Breast epithelium (tissue), 4 donors: ENCODE results near the gene CNP. TPM values are rescaled to one million over a fixed set of nuclear protein-coding genes. Genes with fewer than 3 reads are reported as not detected.

Experiments used
- DNase-seq, 2 donors: peaks; one replicate each; pipeline ENCODE4 v3.0.0-alpha.2; 2019; ENCODE audit warnings: low spot score in 2 of 2
- H3K27ac ChIP-seq, 2 donors: fragments of 200-600 bp; sonication (generic) in 1 of 2; one replicate each; pipeline ENCODE4 v1.5.1; 2016 to 2019; ENCODE audit warnings: mild to moderate bottlenecking in 1 of 2
- H3K27me3 ChIP-seq, 2 donors: fragments of 200-600 bp; sonication (generic) in 1 of 2; one replicate each; pipeline versions ENCODE4 v1.5.1 to v1.6.0; 2017 to 2019; ENCODE audit warnings: control low read depth in 1 of 2, mild to moderate bottlenecking in 1 of 2
- H3K36me3 ChIP-seq: fragments of 200-600 bp; one replicate; pipeline ENCODE4 v1.5.1; 2019
- H3K4me1 ChIP-seq, 2 donors: fragments of 200-600 bp; sonication (generic); one replicate each; pipeline ENCODE4 v1.5.1; 2016 to 2019; ENCODE audit warnings: control low read depth in 1 of 2
- H3K4me3 ChIP-seq, 3 donors: fragments of 200-600 bp; sonication (generic); 1 replicate in 2 of 3; 2 replicates in 1 of 3; pipeline ENCODE4 v1.5.1; 2016 to 2019; ENCODE audit warnings: mild to moderate bottlenecking in 3 of 3, moderate library complexity in 2 of 3
- H3K9me3 ChIP-seq, 2 donors: fragments of 200-600 bp; sonication (generic) in 1 of 2; one replicate each; pipeline ENCODE4 v1.5.1; 2016 to 2019; ENCODE audit warnings: control low read depth in 1 of 2
- CTCF ChIP-seq, 3 donors: fragments of 450-650 bp; IDR thresholded peaks; one replicate each; pipeline ENCODE4 v1.5.1; 2016 to 2017; ENCODE audit warnings: antibody characterized with exemption in 3 of 3, mild to moderate bottlenecking in 3 of 3, moderate library complexity in 3 of 3
- POLR2A ChIP-seq: fragments of 450-650 bp; IDR thresholded peaks from one replicate; pipeline ENCODE4 v1.6.1; 2016; ENCODE audit warnings: antibody characterized with exemption, mild to moderate bottlenecking, moderate library complexity
- POLR2AphosphoS5 ChIP-seq, 3 donors: sonication (generic); formaldehyde crosslinking; IDR thresholded peaks; one replicate each; pipeline ENCODE4 v1.6.1; 2017; ENCODE audit warnings: antibody characterized with exemption in 3 of 3
- intact Hi-C: fragments of 100-400 bp; cut with DNase I; formaldehyde crosslinking; loops from one replicate; pipeline ENCODE4 v1.15.1; 2023; ENCODE audit warnings: low total_unique reads
- total RNA-seq, 3 donors: library from RNA; depleted of rRNA; stranded (reverse); fragments of >200 nt; gene quantifications; one replicate each; pipeline ENCODE4 v1.1.0, GENCODE V29; 2016

The CNP gene
- total RNA-seq, 3 donors from 2014 or later = 51.8 to 55.5 (median 53.7) TPM

- Histone ChIP-seq H3K4me1 (no peaks in the 10 kb centered on the region), H3K4me3 (no peak overlapping the region), H3K27ac (no peak overlapping the region), H3K9me3 (no peaks in the 10 kb centered on the region), H3K36me3 (no peaks in the 10 kb centered on the region), H3K27me3 (no peaks in the 10 kb centered on the region)
- DNase-seq = no peak
- TF ChIP-seq CTCF (IDR thresholded peaks at IDR 0.05) (no peak), POLR2AphosphoS5 (IDR thresholded peaks at IDR 0.05) (no peak), POLR2A (no peak)
- intact Hi-C loops = no loop called here
These were observed 26.9 kb upstream of the CNP start for GRCh38 chr17:41939693-41940090.

DNA sequence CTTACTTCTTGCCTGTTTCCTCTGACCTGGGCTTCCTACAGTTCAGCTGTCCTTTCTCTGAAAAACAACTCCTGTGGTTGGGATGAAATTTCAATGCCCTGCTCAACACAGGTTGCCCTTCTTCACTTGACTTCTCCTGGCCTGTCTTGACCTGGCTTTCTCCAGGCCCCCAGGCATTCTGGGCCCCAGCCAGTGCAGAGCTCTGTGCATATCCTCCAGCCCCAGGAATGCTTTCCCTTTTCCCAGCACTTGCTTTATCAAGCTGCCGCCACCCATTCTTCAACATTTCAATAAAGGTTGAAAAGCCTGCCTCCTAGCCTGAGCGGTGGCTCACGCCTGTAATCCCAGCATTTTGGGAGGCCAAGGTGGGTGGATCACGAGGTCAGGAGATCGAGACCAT is 25.4 kb upstream of the CNP start:
- Histone ChIP-seq H3K27me3 (no peaks in the 10 kb centered on the region), H3K27ac (no peak overlapping the region), H3K4me1 (no peaks in the 10 kb centered on the region), H3K9me3 (no peaks in the 10 kb centered on the region), H3K4me3 (no peak overlapping the region), H3K36me3 (no peaks in the 10 kb centered on the region)
- no peak for DNase-seq
- intact Hi-C loops = no loop called here
- no peak for TF ChIP-seq POLR2AphosphoS5 (IDR thresholded peaks at IDR 0.05)

- Histone ChIP-seq H3K27me3 (no peaks in the 10 kb centered on the region), H3K4me3 (no peak overlapping the region), H3K27ac (no peak overlapping the region), H3K9me3 (no peaks in the 10 kb centered on the region), H3K36me3 (no peaks in the 10 kb centered on the region), H3K4me1 (no peaks in the 10 kb centered on the region)
- intact Hi-C loops = no loop called here
- no peak for TF ChIP-seq POLR2A
- TF ChIP-seq POLR2AphosphoS5 (IDR thresholded peaks at IDR 0.05) = no peak
- TF ChIP-seq CTCF (IDR thresholded peaks at IDR 0.05) = no peak
- DNase-seq = no peak
These were observed 23.8 kb upstream of the CNP start for GRCh38 chr17:41942626-41943373.

- DNase-seq = no peak
- intact Hi-C loops = no loop called here
- H3K4me1 ChIP-seq = no peaks in the 10 kb centered on the region
- H3K27ac ChIP-seq = no peak overlapping the region
- H3K9me3 ChIP-seq = no peaks in the 10 kb centered on the region
- no peaks in the 10 kb centered on the region for H3K27me3 ChIP-seq
- TF ChIP-seq POLR2A = no peak
- no peaks in the 10 kb centered on the region for H3K36me3 ChIP-seq
- H3K4me3 ChIP-seq = no peak overlapping the region
These were observed 23.1 kb upstream of the CNP start for GRCh38 chr17:41943492-41943891.

GRCh38 chr17:41944943-41945342 is 21.7 kb upstream of the CNP start:
- no peaks in the 10 kb centered on the region for H3K27me3 ChIP-seq
- H3K27ac ChIP-seq = no peak overlapping the region
- no peaks in the 10 kb centered on the region for H3K36me3 ChIP-seq
- no peak for DNase-seq
- intact Hi-C loops = no loop called here
- no peak overlapping the region for H3K4me3 ChIP-seq
- H3K9me3 ChIP-seq = no peaks in the 10 kb centered on the region
- H3K4me1 ChIP-seq = no peaks in the 10 kb centered on the region
- TF ChIP-seq POLR2A (no peak), POLR2AphosphoS5 (IDR thresholded peaks at IDR 0.05) (no peak), CTCF (IDR thresholded peaks at IDR 0.05) (no peak)

DNA sequence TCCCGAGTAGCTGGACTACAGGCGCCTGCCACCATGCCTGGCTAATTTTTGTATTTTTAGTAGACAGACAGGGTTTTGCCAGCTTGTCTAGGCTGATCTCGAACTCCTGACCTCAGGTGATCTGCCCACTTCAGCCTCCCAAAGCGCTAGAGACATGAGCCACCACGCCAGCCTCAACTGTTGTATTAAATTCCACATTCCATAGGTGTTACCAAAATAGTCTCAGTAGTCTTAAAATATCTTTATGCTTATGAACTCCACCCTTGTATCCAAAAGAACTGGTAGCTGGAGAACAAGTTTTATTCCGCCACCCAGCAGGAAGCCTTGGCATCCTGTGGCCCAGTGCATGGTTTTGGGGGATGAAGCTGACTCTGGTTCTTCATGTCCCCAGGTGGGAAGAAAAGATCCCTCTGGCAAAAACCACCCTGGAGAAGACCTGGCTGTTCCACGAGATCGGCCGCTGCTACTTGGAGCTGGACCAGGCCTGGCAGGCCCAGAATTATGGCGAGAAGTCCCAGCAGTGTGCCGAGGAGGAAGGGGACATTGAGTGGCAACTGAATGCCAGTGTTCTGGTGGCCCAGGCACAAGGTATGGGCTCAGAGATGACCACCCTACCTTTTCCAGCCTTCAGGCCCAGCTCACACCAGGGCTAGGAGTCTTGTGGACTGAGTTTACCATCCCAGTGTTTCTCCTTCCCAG is 17.7 kb upstream of the CNP start:
- Histone ChIP-seq H3K4me3 (no peak overlapping the region), H3K36me3 (no peaks in the 10 kb centered on the region), H3K27ac (no peak overlapping the region), H3K9me3 (no peaks in the 10 kb centered on the region), H3K4me1 (no peaks in the 10 kb centered on the region), H3K27me3 (no peaks in the 10 kb centered on the region)
- no peak for DNase-seq
- intact Hi-C loops = no loop called here
- TF ChIP-seq POLR2AphosphoS5 (IDR thresholded peaks at IDR 0.05) (no peak), CTCF (IDR thresholded peaks at IDR 0.05) (no peak), POLR2A (no peak)
